GM12874 (cell line): Measurements from ENCODE around the gene CRIM1.

Experiments used
- CTCF ChIP-seq: IDR thresholded peaks from 2 replicates; pipeline ENCODE4 v1.5.1; 2011; ENCODE audit warnings: low read depth, mild to moderate bottlenecking, control low read depth, low read length, moderate library complexity; ENCODE audit not compliant: insufficient read depth

CRIM1 gene

GRCh38 chr2:36385603-36386002, 30.0 kb downstream of the CRIM1 start:
- TF ChIP-seq CTCF, result no peak

GRCh38 chr2:36387258-36387916, 31.8 kb downstream of the CRIM1 start:
- TF ChIP-seq CTCF, result no peak

GRCh38 chr2:36388472-36388871, 32.9 kb downstream of the CRIM1 start:
- no peak for TF ChIP-seq CTCF

- TF ChIP-seq CTCF, result no peak
Observed at GRCh38 chr2:36389091-36389564, 33.5 kb downstream of the CRIM1 start.

GRCh38 chr2:36389577-36389976, 34.0 kb downstream of the CRIM1 start:
- TF ChIP-seq CTCF, result no peak

GRCh38 chr2:36392571-36393255, 37.1 kb downstream of the CRIM1 start:
- TF ChIP-seq CTCF, result no peak

GRCh38 chr2:36393738-36394256, 38.2 kb downstream of the CRIM1 start:
- TF ChIP-seq CTCF, result no peak
